Activated CD8-positive, alpha-beta memory T cell treated with anti-CD3 and anti-CD28 coated beads, Interleukin-2, amount 50 U/mL, for 4 hours (primary cell): ENCODE measurements around the gene KRTAP4-6.
"Not testable (repeated sequence)": the region's sequence is repeated elsewhere in the genome, so short reads cannot be mapped to it uniquely, and the experiment has no call there.

Experiments
- DNase-seq: peaks from one replicate; pipeline ENCODE4 v3.0.0-alpha.2; 2020

The KRTAP4-6 gene

DNA sequence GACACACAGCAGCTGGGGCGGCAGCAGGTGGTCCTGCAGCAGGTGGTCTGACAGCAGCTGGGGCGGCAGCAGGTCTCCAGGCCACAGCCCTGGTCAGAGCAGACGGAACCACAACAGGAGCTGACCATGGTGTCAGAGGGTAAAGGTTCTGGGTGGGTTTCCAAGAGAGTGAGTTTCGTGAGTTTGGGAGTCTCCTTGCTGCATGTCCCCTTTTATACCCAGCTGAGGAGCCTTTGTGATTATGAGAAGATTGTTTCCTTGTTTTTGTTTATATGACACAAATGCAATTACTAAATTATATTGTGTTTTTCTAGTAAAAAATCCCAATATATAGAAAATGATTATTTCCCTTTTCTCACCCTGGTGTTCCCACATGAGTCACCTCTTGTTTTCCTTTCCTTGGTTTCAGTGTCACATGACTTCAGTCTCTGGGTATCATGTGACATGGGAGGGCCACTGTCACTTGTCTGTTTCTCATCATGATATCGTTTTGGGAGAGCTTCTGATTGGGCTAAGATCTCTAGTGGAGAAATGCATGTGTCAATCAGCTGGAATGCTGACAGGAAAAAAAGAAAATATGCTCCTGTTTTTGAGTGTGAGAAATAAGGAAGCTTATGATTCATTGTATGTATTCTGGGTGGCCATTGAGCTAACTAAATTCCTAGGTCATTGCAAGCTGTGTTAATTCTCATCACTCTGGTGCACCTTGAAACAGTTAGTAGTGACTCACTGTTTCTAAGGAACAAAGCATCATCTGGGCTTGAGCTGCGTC is at the start of gene KRTAP4-6:
KRTAP4-6 (minus strand) TSS at position 185 of the 772 bp plus-strand sequence; CDS start at position 128, 57 bp downstream.
- DNase-seq = no peak

DNA sequence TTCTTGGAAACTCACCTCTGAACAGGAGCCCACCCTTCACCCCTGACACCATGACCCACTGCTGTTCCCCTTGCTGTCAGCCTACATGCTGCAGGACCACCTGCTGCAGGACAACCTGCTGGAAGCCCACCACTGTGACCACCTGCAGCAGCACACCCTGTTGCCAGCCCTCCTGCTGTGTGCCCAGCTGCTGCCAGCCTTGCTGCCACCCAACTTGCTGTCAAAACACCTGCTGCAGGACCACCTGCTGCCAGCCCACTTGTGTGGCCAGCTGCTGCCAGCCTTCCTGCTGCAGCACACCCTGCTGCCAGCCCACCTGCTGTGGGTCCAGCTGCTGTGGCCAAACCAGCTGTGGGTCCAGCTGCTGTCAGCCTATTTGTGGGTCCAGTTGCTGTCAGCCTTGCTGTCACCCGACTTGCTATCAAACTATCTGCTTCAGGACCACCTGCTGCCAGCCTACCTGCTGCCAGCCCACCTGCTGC is 49.5 kb upstream of the KRTAP4-6 start, which contains the start of gene KRTAP9-1:
KRTAP9-1 (plus strand) TSS at position 51 of the 482 bp plus-strand sequence; CDS start at position 51, 0 bp downstream.
- not testable (repeated sequence) for DNase-seq

DNA sequence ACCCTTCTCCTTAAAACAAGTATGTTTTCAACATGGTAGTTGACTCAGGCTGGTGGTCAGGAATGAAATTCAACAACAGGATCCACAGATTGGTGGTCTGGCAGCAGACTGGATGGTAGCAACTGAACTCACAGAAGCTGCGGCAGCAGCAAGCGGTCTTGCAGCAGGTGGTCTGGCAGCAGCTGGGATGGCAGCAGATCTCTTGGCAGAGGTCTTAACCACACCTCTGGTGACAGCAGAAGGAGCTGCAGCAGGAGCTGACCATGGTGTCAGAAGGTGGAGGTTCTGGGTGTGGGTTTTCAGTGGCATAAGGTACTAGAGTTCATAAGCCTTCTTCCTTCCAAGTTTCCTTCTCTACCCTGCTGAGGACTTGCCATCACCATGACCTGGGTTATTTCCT is 46.5 kb upstream of the KRTAP4-6 start:
- DNase-seq = no peak

DNA sequence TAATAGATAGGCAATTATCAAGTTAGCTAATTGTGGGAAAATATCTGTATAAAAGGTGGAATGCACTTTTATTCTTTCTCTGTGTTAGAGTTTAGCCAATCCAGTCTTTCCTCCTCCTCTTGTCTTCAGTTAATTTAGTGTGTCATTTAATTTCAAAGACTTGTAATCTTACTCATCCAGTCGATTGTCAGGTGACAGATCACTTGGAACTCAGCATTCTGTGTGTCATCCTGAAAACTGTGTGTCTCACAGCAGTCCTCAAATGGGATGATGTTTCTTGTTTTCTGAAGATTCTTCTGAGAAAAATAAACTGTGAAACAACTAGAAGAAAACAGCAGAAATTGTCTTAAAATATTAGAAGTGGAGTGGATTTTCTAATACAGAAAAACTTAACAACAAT is 44.7 kb upstream of the KRTAP4-6 start:
- DNase-seq = no peak

DNA sequence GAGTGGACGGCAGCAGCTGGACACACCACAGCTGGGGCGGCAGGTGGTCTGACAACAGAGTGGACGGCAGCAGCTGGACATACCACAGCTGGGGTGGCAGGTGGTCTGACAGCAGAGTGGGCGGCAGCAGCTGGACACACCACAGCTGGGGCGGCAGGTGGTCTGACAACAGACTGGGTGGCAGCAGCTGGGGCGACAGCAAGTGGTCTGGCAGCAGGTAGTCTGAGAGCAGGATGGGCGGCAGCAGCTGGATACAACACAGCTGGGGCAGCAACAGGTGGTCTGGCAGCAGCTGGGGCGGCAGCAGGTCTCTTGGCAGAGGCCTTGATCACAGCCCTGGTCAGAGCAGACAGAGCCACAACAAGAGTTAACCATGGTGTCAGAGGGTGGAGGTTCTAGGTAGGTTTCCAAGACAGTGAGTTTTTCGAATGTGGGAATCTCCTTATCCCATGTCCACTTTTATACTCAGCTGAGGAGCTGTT is 44.2 kb upstream of the KRTAP4-6 start, which contains the start of gene KRTAP4-1:
KRTAP4-1 (minus strand) TSS at position 432 of the 482 bp plus-strand sequence; CDS start at position 375, 57 bp downstream.
- DNase-seq = no peak

DNA sequence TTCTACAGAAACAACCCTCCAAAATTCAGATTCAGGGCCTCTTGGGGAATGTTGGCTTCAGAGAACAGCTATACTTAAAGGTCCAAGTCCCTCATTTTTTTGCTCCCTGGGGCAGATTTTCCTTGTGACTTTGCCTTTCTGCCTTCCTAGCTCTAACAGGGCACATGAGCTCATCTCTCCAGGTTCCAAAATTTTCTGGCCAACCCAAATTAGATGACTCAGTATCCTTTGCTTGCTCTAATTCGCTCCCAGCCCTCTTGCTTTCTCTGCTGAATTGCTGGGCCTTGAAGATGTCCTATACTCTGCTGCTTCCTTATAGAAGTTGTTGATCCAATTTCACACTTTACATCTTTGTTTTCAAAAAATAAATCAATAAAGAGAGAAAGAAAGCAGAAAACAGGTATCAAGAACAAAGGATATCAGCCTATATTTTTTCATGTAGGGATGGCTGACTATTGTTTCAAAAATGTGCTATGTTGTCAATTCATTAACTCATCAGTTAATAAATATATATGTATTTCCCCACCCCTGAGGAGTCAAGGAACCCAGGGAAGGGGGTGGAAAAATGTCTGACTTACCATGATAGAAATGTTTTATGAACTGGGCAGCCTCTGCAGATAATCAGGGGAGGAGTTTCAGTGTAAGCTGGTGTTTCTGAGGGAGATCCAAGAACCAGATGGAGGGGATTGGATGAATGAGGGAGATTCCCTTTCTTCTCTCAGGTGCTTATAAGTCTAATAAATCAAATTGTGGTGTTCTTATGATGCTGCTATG is 38.7 kb upstream of the KRTAP4-6 start:
- DNase-seq = no peak

DNA sequence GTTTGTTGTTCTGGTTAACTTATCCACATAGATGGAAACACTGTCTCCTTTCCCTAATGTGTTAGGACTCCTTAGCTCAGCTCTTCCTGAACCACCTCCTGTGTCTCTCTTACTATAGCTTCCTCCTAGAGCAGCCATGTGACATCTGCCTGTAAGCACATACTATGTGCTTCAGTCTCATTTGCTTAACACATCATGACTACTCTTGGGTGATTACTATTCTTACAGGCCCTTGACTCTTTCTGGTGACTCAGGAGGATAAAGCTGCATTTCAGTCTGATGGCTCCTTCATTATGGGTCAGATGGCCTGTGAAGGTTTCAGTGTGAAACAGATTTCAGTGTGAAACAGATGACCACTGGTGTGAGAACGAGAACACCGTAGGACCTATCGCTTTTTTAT is 38.0 kb upstream of the KRTAP4-6 start:
- no peak for DNase-seq

DNA sequence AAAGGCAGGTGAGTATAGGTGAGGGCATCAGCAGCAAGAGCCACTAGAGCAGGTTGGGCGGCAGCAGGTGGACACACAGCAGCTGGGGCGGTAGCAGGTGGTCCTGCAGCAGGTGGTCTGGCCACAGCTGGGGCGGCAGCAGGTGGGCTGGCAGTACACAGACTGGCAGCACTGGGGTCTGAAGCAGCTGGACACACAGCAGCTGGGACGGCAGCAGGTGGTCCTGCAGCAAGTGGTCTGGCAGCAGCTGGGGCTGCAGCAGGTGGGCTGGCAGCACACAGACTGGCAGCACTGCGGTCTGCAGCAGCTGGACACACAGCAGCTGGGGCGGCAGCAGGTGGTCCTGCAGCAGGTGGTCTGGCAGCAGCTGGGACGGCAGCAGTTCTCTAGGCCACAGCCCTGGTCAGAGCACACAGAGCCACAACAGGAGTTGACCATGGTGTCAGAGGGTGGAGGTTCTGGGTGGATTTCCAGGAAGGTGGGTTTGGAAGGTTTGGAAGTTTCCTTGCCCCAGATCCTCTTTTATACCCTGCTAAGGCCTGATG is 37.5 kb upstream of the KRTAP4-6 start, which contains the start of gene KRTAP4-2:
KRTAP4-2 (minus strand) TSS at position 495 of the 545 bp plus-strand sequence; CDS start at position 438, 57 bp downstream.
- no peak for DNase-seq

DNA sequence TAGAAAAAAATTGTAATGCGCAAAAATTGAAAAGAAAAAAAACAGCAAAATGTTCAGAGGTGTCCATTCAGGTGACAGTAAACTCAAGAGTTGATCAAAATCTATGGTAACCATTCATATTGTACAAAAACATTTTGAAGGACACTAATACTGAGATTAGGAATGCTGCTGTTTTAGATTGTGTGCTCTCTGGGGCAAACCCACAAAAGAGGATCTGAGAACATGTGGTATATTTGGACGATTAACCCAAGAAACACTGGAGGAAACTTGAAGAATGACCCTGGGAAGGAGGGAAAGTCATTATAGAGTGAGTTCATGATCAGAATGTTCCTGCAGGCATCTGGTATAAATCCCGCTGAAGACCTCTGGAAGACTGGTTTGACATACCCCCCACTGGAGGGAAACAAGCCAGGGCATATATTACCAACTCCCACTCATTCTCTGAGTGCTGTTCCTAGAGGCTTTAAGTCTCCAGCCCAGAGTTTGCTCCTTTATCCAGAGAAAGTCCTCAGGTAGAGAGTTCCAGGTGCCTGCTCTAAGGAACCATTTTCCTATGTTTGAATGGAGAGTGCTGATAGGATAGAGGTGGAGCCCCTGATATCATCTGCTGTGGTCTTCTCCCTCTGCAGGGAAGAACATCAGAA is 36.5 kb upstream of the KRTAP4-6 start:
- no peak for DNase-seq

DNA sequence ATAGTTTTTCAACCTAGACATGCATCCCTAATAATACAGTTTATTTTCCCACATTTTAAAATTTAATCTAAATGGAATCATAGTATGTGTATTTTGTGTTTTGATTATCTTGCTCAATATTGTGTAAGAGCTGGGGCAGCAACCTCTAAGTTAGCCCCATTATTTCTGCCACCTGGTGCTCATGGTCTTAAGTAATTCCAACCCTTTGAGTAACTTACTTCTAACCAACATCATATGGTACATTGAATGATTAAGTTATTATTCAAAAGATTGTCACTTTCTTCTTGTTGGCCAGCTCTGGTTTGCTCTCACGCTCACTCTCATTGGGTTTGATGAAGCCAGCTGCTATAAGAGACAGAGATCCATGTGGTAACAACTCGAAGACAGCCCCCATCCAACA is 31.5 kb upstream of the KRTAP4-6 start:
- DNase-seq = no peak

DNA sequence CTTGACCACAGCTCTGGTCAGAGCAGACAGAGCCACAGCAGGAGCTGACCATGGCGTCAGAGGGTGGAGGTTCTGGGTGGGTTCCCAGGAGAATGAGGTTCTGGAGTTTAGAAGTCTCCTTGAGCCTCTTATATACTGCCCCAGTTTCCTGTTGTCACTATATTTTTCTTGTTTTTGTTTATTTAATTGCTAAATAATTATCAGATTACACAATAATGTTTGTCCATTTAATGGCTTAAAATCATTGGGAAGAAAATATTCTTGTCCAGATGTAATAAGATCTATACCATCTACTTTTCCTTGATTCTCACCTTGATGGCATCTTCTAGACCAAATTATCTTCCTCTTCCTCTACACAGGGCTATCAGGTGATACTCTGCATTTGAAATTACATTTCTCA is 27.8 kb upstream of the KRTAP4-6 start, which contains the start of gene KRTAP4-3:
KRTAP4-3 (minus strand) TSS at position 101 of the 400 bp plus-strand sequence; CDS start at position 52, 49 bp downstream.
- no peak for DNase-seq

DNA sequence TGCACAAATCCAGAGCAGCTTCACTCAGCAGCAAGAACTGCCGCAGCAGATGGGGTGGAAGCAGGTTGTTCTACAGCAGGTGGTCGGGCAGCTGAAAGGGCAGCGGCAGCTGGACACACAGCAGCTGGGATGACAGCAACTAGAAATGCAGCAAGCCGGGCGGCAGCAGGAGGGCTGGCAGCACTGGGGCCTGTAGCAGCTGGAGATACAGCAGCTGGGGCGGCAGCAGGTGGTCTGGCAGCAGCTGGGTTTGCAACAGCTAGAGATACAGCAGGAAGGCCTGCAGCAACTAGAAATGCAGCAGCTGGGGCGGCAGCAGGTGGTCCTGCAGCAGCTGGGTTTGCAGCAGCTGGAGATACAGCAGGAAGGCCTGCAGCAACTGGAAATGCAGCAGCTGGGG is 27.2 kb upstream of the KRTAP4-6 start:
- no peak for DNase-seq

DNA sequence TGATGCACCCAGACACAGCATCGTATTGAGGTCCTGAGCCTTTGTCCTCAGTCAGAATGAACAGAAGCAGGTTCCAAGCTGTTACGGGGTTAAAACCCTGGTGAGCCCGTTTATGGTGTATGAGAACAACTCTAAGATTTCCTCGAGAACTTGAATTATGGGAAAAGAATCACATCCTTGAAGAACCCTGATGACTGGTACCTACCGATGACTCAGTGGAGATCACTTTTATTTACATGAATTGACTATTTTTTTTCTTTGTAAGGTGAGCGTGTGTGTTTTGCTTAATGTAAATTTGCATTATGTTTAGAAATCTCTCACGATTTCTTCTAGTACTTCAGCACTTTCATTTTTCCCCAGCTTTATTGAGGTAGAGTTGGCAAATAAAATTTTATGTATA is 23.5 kb upstream of the KRTAP4-6 start:
- DNase-seq = no peak

DNA sequence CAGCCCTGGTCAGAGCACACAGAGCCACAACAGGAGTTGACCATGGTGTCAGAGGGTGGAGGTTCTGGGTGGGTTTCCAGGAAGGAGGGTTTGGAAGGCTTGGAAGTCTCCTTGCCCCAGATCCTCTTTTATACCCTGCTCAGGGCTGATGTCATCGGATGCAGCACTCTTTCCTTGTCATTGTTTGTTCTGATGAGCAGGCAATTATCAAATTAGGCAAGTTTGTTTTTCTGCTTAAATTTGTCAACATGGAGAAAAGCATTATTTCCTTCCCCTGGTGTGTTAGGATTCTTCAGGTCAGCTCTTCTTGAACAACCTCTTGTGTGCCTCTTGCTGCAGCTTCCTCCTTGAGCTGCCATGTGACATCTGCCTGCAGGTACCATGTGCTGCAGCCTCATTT is 20.3 kb upstream of the KRTAP4-6 start, which contains the start of gene KRTAP4-4:
KRTAP4-4 (minus strand) TSS at position 101 of the 400 bp plus-strand sequence; CDS start at position 44, 57 bp downstream.
- no peak for DNase-seq

DNA sequence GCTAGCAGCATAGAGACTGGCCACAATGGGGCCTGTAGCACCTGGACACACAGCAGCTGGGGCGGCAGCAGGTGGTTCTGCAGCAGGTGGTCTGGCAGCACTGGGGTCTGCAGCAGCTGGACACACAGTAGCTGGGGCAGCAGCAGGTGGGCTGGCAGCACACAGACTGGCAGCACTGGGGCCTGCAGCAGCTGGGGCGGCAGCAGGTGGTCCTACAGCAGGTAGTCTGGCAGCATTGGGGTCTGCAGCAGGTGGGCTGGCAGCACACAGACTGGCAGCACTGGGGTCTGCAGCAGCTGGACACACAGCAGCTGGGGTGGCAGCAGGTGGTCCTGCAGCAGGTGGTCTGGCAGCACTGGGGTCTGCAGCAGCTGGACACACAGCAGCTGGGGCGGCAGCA is 19.8 kb upstream of the KRTAP4-6 start:
- not testable (repeated sequence) for DNase-seq

DNA sequence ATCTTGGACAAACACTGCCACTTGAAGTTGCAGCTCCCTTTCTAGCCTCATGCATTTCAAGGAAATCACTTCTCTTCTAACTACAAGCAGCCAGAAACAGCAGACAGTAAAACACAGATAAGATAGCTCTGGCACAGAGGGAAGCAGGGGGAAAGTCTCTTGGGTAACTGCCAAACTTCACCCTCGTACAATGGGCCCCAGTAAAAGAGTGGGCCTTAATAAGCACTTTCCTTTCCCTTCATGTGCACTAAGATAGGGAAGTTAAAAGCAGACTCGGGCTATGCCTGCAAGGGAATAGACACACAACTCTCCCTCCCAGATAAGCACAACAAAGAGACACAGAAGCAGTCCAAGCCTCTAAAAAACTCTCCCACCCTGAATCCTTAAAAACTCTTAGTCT is 13.5 kb upstream of the KRTAP4-6 start:
- no peak for DNase-seq

DNA sequence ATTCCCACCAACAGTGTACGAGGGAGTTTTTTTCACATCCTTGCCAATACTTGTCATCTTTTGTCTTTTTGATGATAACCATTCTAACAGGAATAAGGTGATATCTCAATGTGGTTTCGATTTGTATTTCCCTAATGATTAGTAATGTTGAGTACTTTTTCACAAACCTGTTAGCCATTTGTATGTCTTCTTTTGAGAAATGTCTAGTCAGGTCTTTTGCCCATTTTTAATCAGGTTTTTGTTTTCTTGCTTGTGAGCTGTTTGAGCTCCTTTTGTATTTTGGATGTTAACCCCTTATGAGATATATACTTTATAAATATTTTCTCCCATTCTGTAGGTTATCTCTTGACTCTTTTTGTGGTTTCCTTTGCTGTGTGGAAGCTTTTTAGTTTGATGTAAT is 11.2 kb upstream of the KRTAP4-6 start:
- DNase-seq = no peak

DNA sequence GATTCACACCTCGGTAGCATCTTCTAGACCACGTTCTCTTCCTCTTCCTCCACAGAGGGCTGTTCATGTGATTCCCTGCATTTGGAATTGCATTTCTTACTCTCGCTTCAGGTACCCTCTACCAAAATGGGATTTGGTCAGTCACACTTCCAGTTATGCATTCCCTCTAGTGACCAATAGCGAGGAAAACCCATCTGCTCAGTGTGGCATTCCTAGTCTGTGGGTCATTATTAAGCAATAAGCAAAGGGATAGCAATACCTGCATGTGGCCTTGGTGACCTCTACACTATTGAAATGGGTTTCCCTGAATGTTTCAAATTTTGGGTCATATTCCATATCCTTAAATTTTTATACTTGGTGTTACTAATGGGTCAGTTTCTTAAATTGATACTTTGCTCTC is 9.7 kb upstream of the KRTAP4-6 start:
- no peak for DNase-seq

DNA sequence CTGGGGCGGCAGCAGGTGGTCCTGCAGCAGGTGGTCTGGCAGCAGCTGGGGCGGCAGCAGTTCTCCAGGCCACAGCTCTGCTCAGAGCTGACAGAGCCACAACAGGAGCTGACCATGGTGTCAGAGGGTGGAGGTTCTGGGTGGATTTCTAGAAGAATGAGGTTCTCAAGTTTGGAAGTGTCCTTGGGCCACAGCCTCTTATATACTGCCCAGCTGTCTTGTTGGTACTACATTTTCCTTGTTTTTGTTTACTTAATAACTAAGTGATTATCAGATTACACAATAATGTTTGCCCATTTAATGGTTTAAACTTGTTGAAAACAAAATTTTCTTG is 9.3 kb upstream of the KRTAP4-6 start, which contains the start of gene KRTAP4-5:
KRTAP4-5 (minus strand) TSS at position 174 of the 334 bp plus-strand sequence; CDS start at position 116, 58 bp downstream.
- no peak for DNase-seq

DNA sequence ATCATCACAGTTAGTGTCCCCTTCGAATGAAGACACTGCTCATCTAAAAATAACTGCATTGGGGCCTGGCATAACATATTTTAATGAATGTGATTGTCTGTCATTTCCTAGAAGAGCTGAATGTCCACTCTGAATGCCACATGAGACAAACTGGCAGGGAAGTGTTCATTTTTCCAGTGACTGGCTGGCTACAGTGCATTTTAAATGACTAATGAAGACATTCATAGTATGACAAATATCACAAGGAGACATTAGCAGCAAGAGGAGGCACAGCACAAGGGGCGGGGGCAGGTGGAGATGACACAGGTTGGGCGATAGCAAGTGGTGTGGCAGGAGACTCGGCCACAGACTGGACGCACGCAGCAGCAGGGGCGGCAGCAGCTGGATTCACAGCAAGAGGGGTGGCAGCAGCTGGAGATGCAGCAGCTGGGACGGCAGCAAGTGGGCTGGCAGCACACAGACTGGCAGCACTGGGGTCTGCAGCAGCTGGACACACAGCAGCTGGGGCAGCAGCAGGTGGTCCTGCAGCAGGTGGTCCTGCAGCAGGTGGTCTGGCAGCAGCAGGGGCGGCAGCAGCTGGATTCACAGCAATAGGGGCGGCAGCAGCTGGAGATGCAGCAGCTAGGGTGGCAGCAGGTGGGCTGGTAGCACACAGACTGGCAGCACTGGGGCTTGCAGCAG is 8.8 kb upstream of the KRTAP4-6 start:
- not testable (repeated sequence) for DNase-seq

DNA sequence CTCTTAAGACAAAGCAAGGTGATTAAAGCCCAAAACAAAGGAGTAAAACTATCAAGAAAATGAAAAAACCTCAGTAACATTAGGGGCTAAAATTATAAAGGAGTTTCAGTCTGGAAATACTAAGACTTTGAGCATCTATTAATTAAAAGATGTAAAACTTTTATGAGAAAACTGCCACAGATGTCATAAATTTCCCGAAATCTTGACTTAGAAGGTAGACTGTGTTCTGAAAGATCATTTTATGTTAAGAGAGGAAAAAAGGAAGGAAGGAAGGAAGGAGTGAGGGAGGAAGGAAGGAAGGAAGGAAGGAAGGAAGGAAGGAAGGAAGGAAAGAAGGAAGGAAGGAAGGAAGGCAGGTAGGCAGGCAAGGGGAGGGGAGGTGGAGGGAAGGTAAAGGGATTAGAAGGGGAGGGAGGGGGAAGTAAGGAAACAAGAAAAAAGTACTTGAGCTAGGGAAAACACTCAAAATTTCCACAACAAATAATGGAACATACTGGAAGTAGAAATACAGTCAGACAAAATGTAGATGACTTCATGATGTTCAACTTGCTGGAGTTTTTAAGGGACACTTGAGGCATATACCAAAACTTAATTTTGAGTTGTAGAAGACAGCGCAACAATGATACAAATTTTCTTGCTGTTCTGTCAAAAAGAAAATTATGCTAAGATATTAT is 7.3 kb upstream of the KRTAP4-6 start:
- no peak for DNase-seq
